Cardiac septum (tissue), 1 donor: Measurements from ENCODE around the gene TXNDC8. TPM values are rescaled to one million over a fixed set of nuclear protein-coding genes. Genes with fewer than 3 reads are reported as not detected.

Experiments
- DNase-seq: peaks from one replicate; pipeline ENCODE4 v3.0.0-alpha.2; 2020; ENCODE audit warnings: low spot score
- intact Hi-C: fragments of 100-400 bp; cut with DNase I; formaldehyde crosslinking; loops from one replicate; pipeline ENCODE4 v1.14.0; 2022
- total RNA-seq: library from RNA; stranded (reverse); fragmentation: NEBNext Ultra II Directional; extraction: Animal tissue kit (Norgen Biotek cat#: 25700); gene quantifications from one replicate; pipeline ENCODE4 v1.2.1, GENCODE V29; 2021
- donor health status: DM: no; HTN: no; CAD: no.

Gene TXNDC8
- total RNA-seq, 1 donor from 2014 or later, result not detected

GRCh38 chr9:110284211-110284844 is 53.3 kb downstream of the TXNDC8 start:
- intact Hi-C loops, result no loop called here
- DNase-seq, result no peak

- no peak for DNase-seq
- intact Hi-C loops, result no loop called here
Observed at GRCh38 chr9:110283751-110284150, 53.9 kb downstream of the TXNDC8 start.

- intact Hi-C loops, result no loop called here
- no peak for DNase-seq
Observed at GRCh38 chr9:110282739-110283081, 55.0 kb downstream of the TXNDC8 start.

GRCh38 chr9:110282018-110282738 is 55.5 kb downstream of the TXNDC8 start:
- no peak for DNase-seq
- intact Hi-C loops, result no loop called here

DNA sequence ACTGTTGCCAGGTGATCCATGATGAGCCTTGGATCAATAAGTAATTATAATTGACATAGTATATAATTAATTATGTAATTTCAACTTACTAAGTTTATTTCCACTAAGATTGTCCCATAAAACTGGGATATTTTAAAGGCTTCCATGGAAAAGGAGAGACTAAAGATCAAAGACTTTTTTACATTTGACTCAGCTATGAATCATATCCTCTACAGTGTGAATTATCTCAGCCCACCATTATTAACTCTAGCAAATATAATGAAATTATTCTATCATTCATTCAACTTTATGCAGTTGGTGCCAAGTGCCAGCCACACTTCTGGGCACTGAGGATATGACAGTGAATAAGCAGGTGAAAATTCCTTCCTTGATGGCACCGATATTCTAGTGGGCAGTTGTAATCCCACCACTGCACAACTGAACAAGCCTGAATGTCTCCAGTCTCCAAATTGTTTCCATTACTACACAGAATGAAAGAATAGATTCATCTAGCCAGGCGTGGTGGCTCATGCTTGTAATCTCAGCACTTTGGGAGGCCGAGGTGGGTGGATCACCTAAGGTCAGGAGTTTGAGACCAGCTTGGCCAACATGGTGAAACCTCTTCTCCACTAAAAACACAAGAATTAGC is 59.5 kb downstream of the TXNDC8 start:
- intact Hi-C loops, result no loop called here
- DNase-seq, result no peak

DNA sequence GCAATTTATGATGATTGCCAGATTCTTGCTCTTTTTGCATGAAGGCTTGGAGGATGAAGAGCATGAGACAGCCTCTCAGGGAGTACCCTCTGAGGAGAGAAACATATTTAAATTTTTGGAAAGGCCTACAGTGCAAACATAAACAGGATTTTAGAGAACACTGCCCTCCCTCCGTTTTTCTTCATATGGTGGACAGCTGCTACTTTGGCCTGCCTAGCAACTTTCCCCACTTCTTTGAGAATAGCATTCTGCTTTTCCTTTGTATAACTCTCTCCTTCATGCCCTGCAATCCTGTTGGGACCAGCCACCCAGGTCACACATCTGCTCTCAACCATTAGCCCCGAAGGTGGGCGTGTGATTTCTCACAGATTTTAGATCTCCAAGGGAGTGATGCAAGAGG is 60.9 kb downstream of the TXNDC8 start:
- intact Hi-C loops, result no loop called here
- no peak for DNase-seq

- DNase-seq, result no peak
- intact Hi-C loops, result no loop called here
Observed at GRCh38 chr9:110270211-110270995, 67.3 kb downstream of the TXNDC8 start.

- DNase-seq, result no peak
Observed at GRCh38 chr9:110266795-110267194, 70.9 kb downstream of the TXNDC8 start.

GRCh38 chr9:110261632-110262031 is 76.0 kb downstream of the TXNDC8 start:
- no peak for DNase-seq
- intact Hi-C loops, result no loop called here

More at GRCh38 chr9:110266795-110267194, 70.9 kb downstream of the TXNDC8 start:
- intact Hi-C loops, result no loop called here

DNA sequence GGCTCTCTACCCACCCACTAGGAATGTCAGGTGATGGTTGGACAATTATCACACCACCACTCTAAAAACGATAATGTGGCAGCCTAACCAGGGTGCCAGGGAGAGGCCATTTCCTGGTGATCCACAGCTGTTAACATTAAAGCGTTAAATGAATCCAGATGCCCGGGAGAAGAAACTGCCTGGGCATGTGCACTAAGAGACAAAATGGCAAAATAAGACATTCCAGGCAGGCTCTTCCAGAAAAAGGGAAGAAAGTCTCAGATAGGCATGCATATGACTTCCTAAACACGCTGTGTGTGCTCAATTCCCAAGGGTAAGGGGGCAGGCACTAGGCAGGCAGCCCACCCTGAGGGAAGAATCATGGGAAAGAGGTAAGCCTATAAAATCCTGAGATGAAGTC is 76.8 kb downstream of the TXNDC8 start:
- DNase-seq, result no peak
- intact Hi-C loops, result no loop called here

- intact Hi-C loops, result no loop called here
- DNase-seq, result no peak
Observed at GRCh38 chr9:110259566-110259965, 78.1 kb downstream of the TXNDC8 start.

GRCh38 chr9:110258690-110259091 is 79.0 kb downstream of the TXNDC8 start:
- DNase-seq, result no peak
- intact Hi-C loops, result no loop called here

GRCh38 chr9:110257956-110258355 is 79.7 kb downstream of the TXNDC8 start:
- intact Hi-C loops, result no loop called here
- DNase-seq, result no peak

DNA sequence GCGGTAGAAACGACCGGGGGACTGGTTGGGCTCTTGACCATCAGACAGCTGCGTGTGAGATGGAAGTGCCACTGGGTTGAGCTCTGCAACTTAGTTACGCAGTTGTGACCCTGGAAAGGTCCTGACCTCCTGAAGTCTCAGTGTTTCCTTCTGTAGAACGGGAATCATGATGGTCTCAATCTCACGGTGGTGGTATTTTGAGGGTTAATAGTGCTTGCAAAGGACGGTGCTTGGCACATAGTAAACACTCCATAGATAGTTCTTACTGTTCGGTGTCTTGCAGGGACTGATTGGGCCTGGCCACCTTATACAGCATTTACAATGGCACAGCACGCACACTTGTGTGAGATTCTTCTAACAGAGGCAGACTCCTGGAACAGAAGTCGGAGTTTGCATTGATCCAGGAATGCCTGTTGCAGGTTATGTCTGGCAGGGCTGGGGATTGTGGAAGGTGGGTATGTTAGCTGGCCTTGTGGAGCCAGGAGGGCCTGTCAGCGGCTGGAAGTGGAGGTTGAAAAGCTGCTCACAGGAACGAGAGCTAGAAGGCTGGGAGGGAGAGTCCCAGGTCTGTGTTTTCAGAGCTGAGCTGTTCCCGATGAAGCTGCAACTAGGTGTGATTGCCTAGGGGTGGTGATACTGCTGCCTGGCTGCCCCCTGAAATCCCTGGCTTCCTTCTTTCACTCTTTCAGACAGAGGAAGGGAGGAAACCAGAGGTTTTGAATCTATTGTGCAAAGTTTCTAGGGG is 80.4 kb downstream of the TXNDC8 start:
- intact Hi-C loops, result no loop called here
- peak; percentile 77 for DNase-seq

DNA sequence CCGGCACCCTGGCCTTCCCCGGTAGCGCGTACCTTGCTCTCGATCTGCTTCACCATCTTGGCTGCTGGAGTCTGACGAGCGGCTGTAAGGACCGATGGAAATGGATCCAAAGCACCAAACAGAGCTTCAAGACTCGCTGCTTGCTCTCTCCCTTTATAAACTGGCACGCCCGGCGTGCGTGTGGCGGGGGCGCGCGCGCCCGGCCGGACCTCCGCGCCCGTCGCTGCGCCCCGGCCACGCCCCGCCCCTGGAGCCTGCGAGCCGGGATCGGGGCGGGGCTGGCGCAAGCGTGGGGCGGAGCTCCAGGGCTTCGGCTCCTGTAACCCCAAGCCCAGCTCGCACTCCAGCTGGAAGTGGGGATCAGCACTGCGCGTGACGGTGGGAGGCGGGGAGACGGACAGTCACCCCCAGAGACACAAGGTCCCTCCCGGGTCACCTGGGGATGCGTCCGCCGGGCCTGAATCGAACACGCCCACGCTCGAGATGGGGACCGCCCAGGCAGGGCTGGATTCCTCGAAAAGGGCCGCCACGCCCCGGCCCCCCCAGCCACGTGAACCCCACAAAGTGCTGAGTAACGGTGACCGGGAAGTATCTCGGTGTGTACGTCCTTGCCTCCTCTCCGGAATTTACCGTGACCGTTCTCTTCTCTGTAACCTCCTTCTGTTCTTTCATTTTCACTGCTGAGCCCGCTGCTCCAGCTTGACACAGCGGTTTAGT is 81.1 kb downstream of the TXNDC8 start, which contains the start of gene TXN:
TXN (minus strand) TSS at position 128 of the 717 bp plus-strand sequence; CDS start at position 56, 72 bp downstream.
- intact Hi-C loops, result no loop called here
- DNase-seq, result peak; percentile 95

DNA sequence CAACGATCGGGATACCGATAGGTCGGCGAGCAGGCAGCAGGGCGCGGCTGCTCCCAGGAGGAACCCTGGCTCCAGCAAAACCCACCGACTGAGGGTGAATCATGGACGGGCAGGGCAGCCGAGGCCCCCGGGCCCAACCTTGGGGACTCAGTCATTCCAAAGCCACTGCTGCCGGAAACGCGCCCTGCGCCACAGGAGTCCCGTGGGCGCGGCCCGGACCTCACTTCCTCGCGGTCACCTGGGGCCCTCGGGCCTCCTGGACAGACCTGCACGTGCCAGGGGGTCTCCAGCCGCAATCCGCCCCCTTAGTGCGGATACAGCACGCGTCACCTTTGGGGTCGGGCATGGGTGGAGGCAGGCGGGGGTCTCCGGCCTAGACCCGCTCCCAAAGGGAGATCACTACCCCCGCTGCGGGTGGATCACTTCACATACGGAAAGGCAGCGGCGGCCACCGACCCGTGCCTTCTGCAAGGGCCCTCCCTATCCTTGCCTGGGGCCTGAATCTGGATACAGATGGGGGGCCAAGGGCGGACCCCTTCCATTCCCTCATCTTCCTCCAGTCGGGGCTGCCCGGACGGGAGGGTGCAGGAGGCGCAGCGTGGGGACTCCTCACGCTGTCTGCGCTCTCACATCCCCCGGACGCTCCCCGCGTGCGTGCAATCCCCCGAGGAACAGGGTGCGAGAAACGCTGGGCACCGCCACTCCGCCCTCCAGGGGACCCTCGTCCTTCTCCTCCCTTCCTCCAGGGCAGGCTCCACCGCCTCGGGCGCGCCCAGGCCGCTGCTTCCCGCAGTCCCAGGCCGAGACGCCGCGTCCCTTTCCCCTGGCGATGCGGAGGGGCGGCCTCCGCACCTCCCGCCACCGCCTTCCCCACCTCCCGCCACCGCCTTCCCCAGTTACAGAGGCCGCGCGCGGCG is 81.9 kb downstream of the TXNDC8 start:
- DNase-seq, result peak; percentile 89
- intact Hi-C loops, result no loop called here

GRCh38 chr9:110255034-110255462 is 82.6 kb downstream of the TXNDC8 start:
- intact Hi-C loops, result no loop called here
- no peak for DNase-seq

GRCh38 chr9:110254500-110254899 is 83.2 kb downstream of the TXNDC8 start:
- intact Hi-C loops, result no loop called here
- DNase-seq, result no peak
